ENCODE data around the gene C2CD3.
"Not testable (repeated sequence)": the region's sequence is repeated elsewhere in the genome, so short reads cannot be mapped to it uniquely, and the experiment has no call there.

The C2CD3 gene

DNA sequence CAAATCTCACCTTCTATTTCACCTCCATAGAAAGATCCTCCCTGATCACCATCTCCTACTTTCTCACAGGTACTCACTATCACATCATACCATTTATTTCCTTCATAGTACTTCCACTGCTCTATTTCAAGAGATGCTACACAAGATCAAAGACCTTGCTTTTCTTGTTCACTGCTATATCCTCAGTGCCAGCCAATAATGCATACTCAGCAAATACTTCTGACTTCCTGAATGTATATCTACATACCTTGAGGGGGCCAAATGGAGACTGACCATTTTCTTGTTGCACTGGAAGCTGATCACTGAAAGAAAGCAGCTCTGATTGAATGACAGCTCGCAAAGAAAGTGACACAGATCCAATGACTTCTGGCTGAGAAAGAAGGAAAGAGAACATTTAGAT is 64.7 kb downstream of the C2CD3 start:
- Mint-ChIP-seq H3K9me3 (ENCODE audit: low read depth) (no peaks in the 10 kb centered on the region), H3K36me3 (peaks cover 34% of the 10 kb centered on the region), H3K4me1 (ENCODE audit: low read depth) (no peaks in the 10 kb centered on the region), H3K27me3 (no peaks in the 10 kb centered on the region), H3K4me3 (no peak overlapping the region), H3K27ac (no peak overlapping the region)

DNA sequence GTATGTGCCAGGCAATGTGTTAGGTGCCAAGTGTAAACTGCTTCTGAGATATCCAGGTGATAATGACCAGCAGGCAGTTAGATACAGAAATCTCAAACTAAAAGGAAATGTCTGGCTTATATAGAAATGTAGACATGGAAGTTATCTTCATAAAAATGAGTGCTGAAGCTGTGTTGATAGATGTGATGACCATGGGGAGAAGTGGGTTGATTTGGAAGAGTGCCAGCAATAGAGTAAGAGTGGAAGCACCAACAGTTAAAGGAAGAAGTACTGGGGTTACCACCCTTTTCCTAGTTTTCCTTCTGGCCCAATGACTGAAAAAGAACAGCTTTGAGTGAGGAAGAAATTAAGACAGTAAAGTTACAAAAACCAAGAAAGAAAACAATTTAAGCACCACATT is 68.5 kb downstream of the C2CD3 start:
- H3K4me1 Mint-ChIP-seq (ENCODE audit: low read depth), result peaks cover 2% of the 10 kb centered on the region
- H3K4me3 Mint-ChIP-seq, result no peak overlapping the region
- H3K9me3 Mint-ChIP-seq (ENCODE audit: low read depth), result no peaks in the 10 kb centered on the region
- H3K27me3 Mint-ChIP-seq, result no peaks in the 10 kb centered on the region
- no peak overlapping the region for H3K27ac Mint-ChIP-seq
- H3K36me3 Mint-ChIP-seq, result peaks cover 39% of the 10 kb centered on the region

DNA sequence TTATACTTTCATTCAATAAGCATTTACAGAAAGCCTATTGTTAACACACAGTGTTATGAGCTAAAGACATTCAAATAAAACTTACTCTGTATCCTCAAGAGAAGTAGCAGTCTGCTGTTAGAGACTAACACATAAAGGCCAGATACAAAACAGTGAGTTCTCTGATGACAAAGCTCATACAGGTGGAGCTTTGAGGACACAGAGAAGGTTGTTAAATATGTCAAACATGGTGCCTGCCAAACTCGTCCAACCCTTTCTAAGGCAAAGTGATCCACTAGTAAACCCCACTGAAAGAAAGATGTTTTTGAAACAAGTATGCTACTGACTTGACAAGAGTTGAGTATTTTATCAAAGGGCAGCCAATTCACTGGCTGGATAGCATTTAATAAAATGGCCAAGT is 70.1 kb downstream of the C2CD3 start:
- no peaks in the 10 kb centered on the region for H3K9me3 Mint-ChIP-seq (ENCODE audit: low read depth)
- peaks cover 41% of the 10 kb centered on the region for H3K36me3 Mint-ChIP-seq
- no peak overlapping the region for H3K27ac Mint-ChIP-seq
- no peak overlapping the region for H3K4me3 Mint-ChIP-seq
- H3K4me1 Mint-ChIP-seq (ENCODE audit: low read depth), result peaks cover 2% of the 10 kb centered on the region
- H3K27me3 Mint-ChIP-seq, result no peaks in the 10 kb centered on the region

DNA sequence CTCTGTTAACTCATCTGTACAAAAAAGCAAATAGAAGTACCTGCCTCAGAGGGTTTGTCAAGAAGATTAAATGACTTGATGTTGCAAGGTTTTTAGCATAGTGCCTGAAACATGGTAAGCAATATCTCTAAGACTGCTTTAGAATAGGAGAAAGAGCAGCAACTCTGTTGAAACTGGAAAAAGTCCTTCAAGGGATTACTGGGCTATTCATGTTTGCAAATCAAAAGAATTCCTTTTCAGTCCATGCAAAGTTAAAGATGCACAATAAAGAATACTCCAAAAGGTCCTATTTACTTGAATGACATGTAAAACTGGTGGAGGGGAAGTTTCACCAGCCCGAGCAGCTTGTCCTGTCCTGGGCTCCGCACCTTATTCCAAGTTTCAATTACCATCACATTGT is 70.6 kb downstream of the C2CD3 start:
- no peak overlapping the region for H3K27ac Mint-ChIP-seq
- no peaks in the 10 kb centered on the region for H3K27me3 Mint-ChIP-seq
- no peak overlapping the region for H3K4me3 Mint-ChIP-seq
- H3K36me3 Mint-ChIP-seq, result peaks cover 38% of the 10 kb centered on the region
- H3K4me1 Mint-ChIP-seq (ENCODE audit: low read depth), result peaks cover 2% of the 10 kb centered on the region
- H3K9me3 Mint-ChIP-seq (ENCODE audit: low read depth), result no peaks in the 10 kb centered on the region

DNA sequence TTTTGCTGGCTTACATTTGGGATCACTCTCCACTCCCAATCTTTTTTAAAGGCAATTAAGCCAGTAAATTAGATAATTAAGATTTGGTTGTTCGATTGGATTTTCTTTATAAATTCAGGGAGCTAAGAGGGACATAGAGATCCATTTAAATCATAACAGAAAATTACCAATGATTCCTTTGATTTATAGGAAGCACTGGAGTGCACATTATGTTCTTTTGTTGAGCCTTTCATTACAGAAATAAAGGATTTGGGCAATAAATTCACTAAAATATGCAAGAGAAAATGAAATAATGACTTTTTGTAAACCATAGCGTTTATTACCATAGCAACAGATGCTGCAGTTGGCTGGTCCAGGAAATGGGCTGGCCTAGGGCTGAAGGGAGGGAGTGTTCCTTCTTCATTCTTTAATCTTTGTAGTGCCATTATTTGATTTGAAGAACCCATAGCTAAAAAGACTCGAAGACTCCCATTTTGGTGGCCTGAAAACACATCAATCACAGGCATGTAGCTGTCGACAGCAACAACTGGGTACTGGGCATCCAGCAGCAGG is 73.0 kb downstream of the C2CD3 start:
- Mint-ChIP-seq H3K9me3 (ENCODE audit: low read depth) (no peaks in the 10 kb centered on the region), H3K4me3 (no peak overlapping the region), H3K27ac (no peak overlapping the region), H3K27me3 (no peaks in the 10 kb centered on the region), H3K4me1 (ENCODE audit: low read depth) (peaks cover 2% of the 10 kb centered on the region), H3K36me3 (peaks cover 28% of the 10 kb centered on the region)

DNA sequence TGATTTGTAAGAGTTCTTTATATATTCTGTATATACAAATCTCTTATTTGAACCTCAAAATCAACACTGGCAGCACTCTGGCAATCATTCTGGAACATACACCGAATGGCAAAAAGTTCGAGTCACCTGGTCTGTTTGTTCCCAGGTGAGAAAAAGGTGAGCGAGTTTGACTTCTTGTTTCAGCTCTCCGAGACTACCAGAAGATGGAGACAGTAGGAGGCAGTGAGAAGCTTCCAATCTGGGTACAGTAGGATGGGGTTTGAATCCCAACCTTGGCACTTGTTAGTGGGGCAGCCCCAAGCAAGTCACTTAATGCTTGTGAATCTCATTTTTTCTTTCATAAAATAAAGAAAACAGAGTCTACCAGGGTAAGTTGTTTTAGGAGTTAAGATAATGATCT is 76.4 kb downstream of the C2CD3 start:
- Mint-ChIP-seq H3K27me3 (no peaks in the 10 kb centered on the region), H3K4me3 (no peak overlapping the region), H3K36me3 (peaks cover 18% of the 10 kb centered on the region), H3K9me3 (ENCODE audit: low read depth) (no peaks in the 10 kb centered on the region), H3K4me1 (ENCODE audit: low read depth) (peaks cover 2% of the 10 kb centered on the region), H3K27ac (no peak overlapping the region)

DNA sequence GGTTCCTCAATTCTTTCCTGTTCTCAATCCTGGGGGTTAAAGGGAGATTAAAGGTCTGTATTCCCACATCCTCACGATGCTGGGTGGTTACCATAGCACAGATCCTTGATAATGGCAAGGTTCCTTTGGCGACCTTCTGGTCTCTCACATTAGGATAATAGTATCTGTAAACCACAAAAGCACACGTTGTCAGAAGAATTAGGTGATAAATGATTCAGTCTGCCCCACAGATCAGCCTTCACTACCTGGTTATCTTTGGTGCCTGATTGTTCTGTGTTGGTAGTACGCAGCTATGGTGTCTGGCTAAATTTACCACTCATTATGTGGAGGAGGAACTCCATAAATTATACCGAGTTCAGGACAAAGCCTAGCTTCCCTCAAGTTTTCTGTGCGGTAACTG is 78.4 kb downstream of the C2CD3 start:
- Mint-ChIP-seq H3K4me3 (no peak overlapping the region), H3K4me1 (ENCODE audit: low read depth) (no peaks in the 10 kb centered on the region), H3K27me3 (no peaks in the 10 kb centered on the region), H3K27ac (no peak overlapping the region), H3K36me3 (peaks cover 23% of the 10 kb centered on the region), H3K9me3 (ENCODE audit: low read depth) (no peaks in the 10 kb centered on the region)

DNA sequence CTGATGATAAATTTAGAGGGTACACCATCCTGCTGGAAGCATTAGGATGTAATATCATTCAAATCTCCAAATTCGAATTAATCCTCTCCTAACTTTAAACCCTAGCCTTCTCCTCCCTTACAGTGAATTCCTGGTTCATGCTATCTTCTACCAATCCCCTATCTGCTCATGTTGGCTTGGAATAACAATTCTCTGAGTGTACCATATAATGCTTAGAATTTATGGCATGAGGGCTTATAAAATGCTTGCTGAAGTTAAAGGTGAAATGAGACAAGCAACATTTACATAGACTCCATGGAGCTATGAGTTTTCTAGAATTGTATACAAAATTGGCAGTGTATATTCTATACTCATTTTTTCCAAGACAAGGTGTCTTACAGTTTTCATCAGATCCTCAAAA is 79.3 kb downstream of the C2CD3 start:
- Mint-ChIP-seq H3K27me3 (no peaks in the 10 kb centered on the region), H3K4me3 (no peak overlapping the region), H3K4me1 (ENCODE audit: low read depth) (no peaks in the 10 kb centered on the region), H3K9me3 (ENCODE audit: low read depth) (no peaks in the 10 kb centered on the region), H3K36me3 (peaks cover 21% of the 10 kb centered on the region), H3K27ac (no peak overlapping the region)

DNA sequence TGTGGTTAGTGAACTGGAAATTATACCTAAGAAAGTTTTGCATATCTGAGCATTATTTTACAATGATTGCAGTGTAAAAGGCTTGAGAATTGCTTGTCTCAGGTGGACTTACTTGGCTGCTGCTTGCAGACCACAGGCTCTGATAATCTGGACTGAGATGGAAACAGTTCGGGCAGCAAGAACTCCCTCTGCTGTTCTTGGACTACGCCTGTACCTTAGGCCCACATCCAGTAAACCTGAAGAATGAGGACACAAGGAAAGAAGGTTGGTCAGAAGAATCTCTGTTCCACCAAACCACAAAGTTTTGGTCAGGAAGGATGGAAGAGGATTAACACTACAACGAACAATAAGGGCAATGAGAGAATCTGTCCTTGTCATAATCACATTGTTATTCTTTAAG is 80.1 kb downstream of the C2CD3 start:
- Mint-ChIP-seq H3K36me3 (peaks cover 18% of the 10 kb centered on the region), H3K27ac (no peak overlapping the region), H3K4me3 (no peak overlapping the region), H3K4me1 (ENCODE audit: low read depth) (no peaks in the 10 kb centered on the region), H3K9me3 (ENCODE audit: low read depth) (no peaks in the 10 kb centered on the region), H3K27me3 (no peaks in the 10 kb centered on the region)

DNA sequence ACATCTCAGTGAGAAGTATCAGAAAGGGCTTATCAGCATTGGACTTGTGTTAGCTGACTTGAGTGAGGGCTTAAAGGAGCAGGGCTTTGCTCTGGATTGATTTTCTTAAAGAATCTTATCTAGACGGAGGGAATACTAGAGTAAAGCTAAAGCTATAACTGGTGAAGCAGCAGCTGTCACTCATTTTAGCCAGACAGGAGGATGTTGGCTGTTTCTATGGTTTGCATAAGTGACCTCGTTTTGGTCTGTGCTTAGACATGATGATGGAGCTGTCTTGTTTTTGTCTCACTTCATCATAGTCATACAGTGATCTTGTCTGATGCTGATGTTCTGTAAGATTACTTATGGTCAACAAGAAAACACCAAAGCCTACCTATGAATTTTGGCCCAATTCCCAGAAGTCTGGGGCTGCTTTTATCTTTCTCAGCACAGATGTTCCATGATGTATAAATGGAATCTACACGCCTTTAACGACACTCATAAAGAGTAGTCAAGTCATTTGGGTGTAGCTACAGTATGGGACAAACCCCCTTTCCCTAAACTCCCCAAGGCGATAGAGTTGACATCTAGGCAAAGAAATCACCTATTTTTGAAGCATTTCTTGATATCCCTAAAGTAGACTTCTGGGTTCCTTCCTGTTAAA is 84.4 kb downstream of the C2CD3 start:
- Mint-ChIP-seq H3K27ac (no peak overlapping the region), H3K4me1 (ENCODE audit: low read depth) (no peaks in the 10 kb centered on the region), H3K4me3 (no peak overlapping the region), H3K27me3 (no peaks in the 10 kb centered on the region), H3K9me3 (ENCODE audit: low read depth) (no peaks in the 10 kb centered on the region), H3K36me3 (peaks cover 28% of the 10 kb centered on the region)

DNA sequence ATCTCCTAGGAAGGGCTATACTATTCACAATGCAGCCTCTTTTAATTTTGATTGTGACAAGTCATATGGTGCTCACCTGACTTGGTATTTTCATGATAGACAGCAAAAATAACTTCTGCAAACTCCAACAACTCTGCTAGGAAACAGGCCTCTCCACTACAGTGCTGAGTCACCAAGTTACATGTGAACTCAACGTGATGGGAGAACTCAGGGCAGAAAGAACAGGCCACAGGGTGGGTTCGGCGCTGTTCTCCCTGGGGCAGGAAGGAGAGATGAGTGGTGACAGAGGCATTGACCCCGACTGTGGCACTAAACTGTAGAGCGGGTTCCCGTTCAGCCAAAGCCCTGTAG is 85.3 kb downstream of the C2CD3 start:
- Mint-ChIP-seq H3K36me3 (peaks cover 28% of the 10 kb centered on the region), H3K9me3 (ENCODE audit: low read depth) (no peaks in the 10 kb centered on the region), H3K4me3 (no peak overlapping the region), H3K4me1 (ENCODE audit: low read depth) (no peaks in the 10 kb centered on the region), H3K27me3 (no peaks in the 10 kb centered on the region), H3K27ac (no peak overlapping the region)

DNA sequence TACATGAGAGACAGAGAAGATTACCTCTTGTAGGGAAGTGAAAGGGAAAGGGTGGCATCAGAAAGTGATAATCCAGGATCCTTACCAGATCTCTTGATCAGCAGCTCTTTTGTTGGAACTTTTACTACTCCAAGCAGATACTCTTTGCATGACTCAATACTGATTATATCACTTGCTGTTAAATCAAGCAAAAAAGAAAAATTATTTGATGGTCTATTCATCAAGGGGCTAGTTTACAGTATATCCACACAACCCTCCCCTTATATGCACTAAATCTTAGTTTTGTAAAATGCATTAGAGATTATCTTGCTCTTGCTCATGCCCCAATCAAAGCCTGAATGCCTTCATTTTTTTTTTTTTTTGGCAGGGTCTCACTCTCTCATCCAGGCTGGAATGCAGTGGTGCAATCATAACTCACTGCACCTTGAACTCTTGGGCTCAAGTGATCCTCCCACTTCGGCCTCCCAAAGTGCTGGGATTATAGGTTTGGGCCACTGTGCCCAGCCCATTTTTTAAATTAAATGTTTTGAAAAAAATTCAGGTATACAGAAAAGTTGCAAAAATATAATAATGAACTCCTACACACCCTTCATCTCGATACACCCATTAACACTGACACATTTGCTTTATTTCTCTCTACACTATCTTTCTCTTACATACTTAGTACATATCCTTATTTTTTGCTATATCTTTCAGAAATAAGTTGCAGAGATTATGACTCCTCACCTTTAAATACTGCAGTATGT is 85.8 kb downstream of the C2CD3 start:
- no peak overlapping the region for H3K4me3 Mint-ChIP-seq
- no peaks in the 10 kb centered on the region for H3K4me1 Mint-ChIP-seq (ENCODE audit: low read depth)
- no peaks in the 10 kb centered on the region for H3K9me3 Mint-ChIP-seq (ENCODE audit: low read depth)
- H3K36me3 Mint-ChIP-seq, result peaks cover 28% of the 10 kb centered on the region
- H3K27ac Mint-ChIP-seq, result no peak overlapping the region
- H3K27me3 Mint-ChIP-seq, result no peaks in the 10 kb centered on the region

DNA sequence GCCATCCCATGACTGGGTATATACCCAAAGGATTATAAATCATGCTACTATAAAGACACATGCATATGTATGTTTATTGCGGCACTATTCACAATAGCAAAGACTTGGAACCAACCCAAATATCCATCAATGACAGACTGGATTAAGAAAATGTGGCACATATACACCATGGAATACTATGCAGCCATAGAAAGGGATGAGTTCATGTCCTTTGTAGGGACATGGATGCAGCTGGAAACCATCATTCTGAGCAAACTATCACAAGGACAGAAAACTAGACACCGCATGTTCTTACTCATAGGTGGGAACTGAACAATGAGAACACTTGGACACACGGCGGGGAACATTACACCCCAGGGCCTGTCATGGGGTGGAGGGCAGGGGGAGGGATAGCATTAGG is 86.9 kb downstream of the C2CD3 start:
- H3K9me3 Mint-ChIP-seq (ENCODE audit: low read depth), result not testable (repeated sequence)

DNA sequence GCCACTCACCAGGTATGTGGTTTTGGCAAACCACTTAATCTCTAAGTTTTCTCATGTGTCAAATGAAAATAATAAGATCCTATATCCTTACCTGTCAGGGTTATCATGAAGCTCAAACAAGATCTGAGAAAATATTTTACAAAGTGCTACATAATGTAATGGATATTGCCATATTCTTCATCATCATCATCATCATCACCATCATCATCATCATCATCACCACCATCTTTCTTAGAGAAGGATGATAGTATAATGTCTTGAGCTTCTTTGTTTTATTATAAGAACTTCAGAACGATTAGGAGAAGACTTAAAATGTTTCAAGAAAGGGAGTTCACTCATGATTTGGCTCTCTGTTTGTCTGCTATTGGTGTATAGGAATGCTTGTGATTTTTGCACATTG is 89.4 kb downstream of the C2CD3 start:
- Mint-ChIP-seq H3K4me1 (ENCODE audit: low read depth) (peaks cover 3% of the 10 kb centered on the region), H3K36me3 (peaks cover 20% of the 10 kb centered on the region), H3K9me3 (ENCODE audit: low read depth) (no peaks in the 10 kb centered on the region), H3K27me3 (no peaks in the 10 kb centered on the region), H3K27ac (no peak overlapping the region), H3K4me3 (no peak overlapping the region)

More for the DNA sequence above, 86.9 kb downstream of the C2CD3 start:
- not testable (repeated sequence) for H3K27me3 Mint-ChIP-seq; H3K27ac Mint-ChIP-seq; H3K4me3 Mint-ChIP-seq; H3K4me1 Mint-ChIP-seq (ENCODE audit: low read depth)
- peaks cover 28% of the 10 kb centered on the region for H3K36me3 Mint-ChIP-seq

DNA sequence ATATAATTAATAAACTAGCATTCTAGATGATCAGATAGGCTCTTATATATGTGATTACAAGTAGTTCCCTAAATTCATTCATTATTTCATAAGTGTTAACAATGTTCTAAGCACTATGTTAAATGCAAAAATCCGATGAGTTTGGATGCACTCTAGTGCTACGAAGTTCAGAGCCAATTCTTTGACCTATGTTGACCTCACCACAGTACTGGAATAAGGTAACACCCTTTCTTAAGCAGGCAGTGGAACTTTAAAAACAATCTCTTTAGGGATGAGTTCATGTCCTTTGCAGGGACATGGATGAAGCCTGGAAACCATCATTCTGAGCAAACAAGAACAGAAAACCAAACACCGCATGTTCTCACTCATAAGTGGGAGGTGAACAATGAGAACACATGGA is 93.6 kb downstream of the C2CD3 start:
- Mint-ChIP-seq H3K4me3 (no peak overlapping the region), H3K9me3 (ENCODE audit: low read depth) (no peaks in the 10 kb centered on the region), H3K27ac (no peak overlapping the region), H3K4me1 (ENCODE audit: low read depth) (peaks cover 3% of the 10 kb centered on the region), H3K27me3 (no peaks in the 10 kb centered on the region), H3K36me3 (peaks cover 13% of the 10 kb centered on the region)

DNA sequence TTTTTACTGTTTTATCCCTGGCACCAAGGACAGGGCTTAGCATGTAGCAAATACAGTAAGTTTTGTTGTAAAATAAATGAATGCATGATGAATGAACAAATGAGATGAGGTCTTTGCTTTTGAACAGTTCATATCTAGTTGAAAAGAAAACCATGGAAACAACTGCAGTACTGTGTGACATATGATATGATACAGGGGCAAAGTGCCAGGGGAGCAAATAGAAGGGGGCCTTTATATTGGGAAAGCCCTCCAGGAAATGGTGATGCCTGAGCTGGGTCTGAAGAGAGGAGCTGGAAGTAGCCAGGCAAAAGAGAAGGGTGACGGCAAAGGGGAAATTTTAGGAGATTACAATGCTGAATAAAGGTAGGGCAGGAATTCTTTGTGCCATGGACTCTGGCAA is 98.1 kb downstream of the C2CD3 start:
- Mint-ChIP-seq H3K36me3 (peaks cover 24% of the 10 kb centered on the region), H3K4me1 (ENCODE audit: low read depth) (peaks cover 3% of the 10 kb centered on the region), H3K27me3 (no peaks in the 10 kb centered on the region), H3K9me3 (ENCODE audit: low read depth) (no peaks in the 10 kb centered on the region), H3K4me3 (no peak overlapping the region), H3K27ac (no peak overlapping the region)
